Vagina (tissue), 2 donors: ENCODE results near the gene DCTN2.
"Not testable (repeated sequence)": the region's sequence is repeated elsewhere in the genome, so short reads cannot be mapped to it uniquely, and the experiment has no call there.

ENCODE experiments used
- POLR2A ChIP-seq, 2 donors: fragments of 450-650 bp; IDR thresholded peaks; one replicate each; pipeline ENCODE4 v1.6.1; 2017; ENCODE audit warnings: antibody characterized with exemption in 2 of 2, mild to moderate bottlenecking in 2 of 2, moderate library complexity in 2 of 2
- POLR2AphosphoS5 ChIP-seq, 2 donors: sonication (generic); formaldehyde crosslinking; IDR thresholded peaks; one replicate each; pipeline ENCODE4 v1.9.0; 2017; ENCODE audit warnings: antibody characterized with exemption in 2 of 2, mild to moderate bottlenecking in 2 of 2, low read depth in 1 of 2; ENCODE audit not compliant: insufficient read depth in 1 of 2
- TF ChIP-seq, protein P1 (sequence below), 3 experiments: fragments of 450-650 bp in 2 of 3; fragments of 200-600 bp in 1 of 3; sonication (generic) in 1 of 3; IDR thresholded peaks; one replicate each; pipeline ENCODE4 v1.5.1; 2017 to 2019; ENCODE audit warnings: antibody characterized with exemption in 3 of 3, mild to moderate bottlenecking in 2 of 3, moderate library complexity in 2 of 3

DNA sequence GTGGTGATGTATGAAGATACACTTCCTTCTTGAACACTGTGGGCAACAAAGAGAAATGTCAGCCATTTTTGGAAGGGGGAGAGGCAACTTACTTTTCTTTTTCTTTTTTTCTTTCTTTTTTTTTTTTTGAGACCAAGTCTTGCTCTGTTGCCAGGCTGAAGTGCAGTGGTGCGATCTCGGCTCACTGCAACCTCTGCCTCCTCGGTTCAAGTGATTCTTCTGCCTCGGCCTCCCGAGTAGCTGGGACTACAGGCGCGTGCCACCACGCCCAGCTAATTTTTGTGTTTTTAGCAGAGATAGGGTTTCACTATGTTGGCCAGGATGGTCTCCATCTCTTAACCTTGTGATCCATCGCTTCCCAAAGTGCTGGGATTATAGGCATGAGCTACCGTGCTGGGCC, 29.3 kb downstream of the DCTN2 start:
- TF ChIP-seq, protein P1, sequence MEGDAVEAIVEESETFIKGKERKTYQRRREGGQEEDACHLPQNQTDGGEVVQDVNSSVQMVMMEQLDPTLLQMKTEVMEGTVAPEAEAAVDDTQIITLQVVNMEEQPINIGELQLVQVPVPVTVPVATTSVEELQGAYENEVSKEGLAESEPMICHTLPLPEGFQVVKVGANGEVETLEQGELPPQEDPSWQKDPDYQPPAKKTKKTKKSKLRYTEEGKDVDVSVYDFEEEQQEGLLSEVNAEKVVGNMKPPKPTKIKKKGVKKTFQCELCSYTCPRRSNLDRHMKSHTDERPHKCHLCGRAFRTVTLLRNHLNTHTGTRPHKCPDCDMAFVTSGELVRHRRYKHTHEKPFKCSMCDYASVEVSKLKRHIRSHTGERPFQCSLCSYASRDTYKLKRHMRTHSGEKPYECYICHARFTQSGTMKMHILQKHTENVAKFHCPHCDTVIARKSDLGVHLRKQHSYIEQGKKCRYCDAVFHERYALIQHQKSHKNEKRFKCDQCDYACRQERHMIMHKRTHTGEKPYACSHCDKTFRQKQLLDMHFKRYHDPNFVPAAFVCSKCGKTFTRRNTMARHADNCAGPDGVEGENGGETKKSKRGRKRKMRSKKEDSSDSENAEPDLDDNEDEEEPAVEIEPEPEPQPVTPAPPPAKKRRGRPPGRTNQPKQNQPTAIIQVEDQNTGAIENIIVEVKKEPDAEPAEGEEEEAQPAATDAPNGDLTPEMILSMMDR (IDR thresholded peaks at IDR 0.05): not testable (repeated sequence)
- not testable (repeated sequence) for TF ChIP-seq POLR2A (IDR thresholded peaks at IDR 0.05); POLR2AphosphoS5 (IDR thresholded peaks at IDR 0.05; ENCODE audit: insufficient read depth in 1 of 2, low read depth in 1 of 2)
